ENCODE data around the gene DAPK2. TPM values are rescaled to one million over a fixed set of nuclear protein-coding genes. Genes with fewer than 3 reads are reported as not detected.

Gene DAPK2
- total RNA-seq, 1 experiment from 2014 or later, result 1.4 TPM

- H3K27me3 Mint-ChIP-seq (ENCODE audit: insufficient read depth, unreplicated experiment), result no peaks in the 10 kb centered on the region
- no TSS peak for BruUV-seq (replicated peaks)
- POLR2A ChIA-PET, result no interaction called here
Observed at GRCh38 chr15:63991706-63992105, 54.6 kb downstream of the DAPK2 start.

GRCh38 chr15:63990454-63990853 lies 55.8 kb downstream of the DAPK2 start:
- H3K27ac Mint-ChIP-seq (ENCODE audit: unreplicated experiment), result no peak overlapping the region
- H3K4me1 Mint-ChIP-seq (ENCODE audit: low read depth, unreplicated experiment), result no peaks in the 10 kb centered on the region
- no peaks in the 10 kb centered on the region for H3K9me3 Mint-ChIP-seq (ENCODE audit: unreplicated experiment)
- TF ChIP-seq, protein P1, sequence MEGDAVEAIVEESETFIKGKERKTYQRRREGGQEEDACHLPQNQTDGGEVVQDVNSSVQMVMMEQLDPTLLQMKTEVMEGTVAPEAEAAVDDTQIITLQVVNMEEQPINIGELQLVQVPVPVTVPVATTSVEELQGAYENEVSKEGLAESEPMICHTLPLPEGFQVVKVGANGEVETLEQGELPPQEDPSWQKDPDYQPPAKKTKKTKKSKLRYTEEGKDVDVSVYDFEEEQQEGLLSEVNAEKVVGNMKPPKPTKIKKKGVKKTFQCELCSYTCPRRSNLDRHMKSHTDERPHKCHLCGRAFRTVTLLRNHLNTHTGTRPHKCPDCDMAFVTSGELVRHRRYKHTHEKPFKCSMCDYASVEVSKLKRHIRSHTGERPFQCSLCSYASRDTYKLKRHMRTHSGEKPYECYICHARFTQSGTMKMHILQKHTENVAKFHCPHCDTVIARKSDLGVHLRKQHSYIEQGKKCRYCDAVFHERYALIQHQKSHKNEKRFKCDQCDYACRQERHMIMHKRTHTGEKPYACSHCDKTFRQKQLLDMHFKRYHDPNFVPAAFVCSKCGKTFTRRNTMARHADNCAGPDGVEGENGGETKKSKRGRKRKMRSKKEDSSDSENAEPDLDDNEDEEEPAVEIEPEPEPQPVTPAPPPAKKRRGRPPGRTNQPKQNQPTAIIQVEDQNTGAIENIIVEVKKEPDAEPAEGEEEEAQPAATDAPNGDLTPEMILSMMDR (IDR thresholded peaks at IDR 0.05; ENCODE audit: insufficient read depth in 1 of 2, low read depth in 1 of 2, low read length in 1 of 2, severe bottlenecking in 1 of 2, unreplicated experiment in 1 of 2), result no peak
- Histone ChIP-seq H3K9me3 (no peaks in the 10 kb centered on the region), H3K4me3 (ENCODE audit: low read depth, low read length) (no peak overlapping the region), H3K36me3 (ENCODE audit: control insufficient read depth, insufficient read depth, low read length) (no peaks in the 10 kb centered on the region), H3K4me1 (no peaks in the 10 kb centered on the region), H3K27me3 (replicated peaks; ENCODE audit: control insufficient read depth, insufficient read depth, low read length) (no peaks in the 10 kb centered on the region)
- H3K36me3 Mint-ChIP-seq (ENCODE audit: insufficient read depth, unreplicated experiment), result no peaks in the 10 kb centered on the region
- H3K27me3 Mint-ChIP-seq (ENCODE audit: insufficient read depth, unreplicated experiment), result no peaks in the 10 kb centered on the region
- DNase-seq, result no peak
- CTCF ChIA-PET, result no interaction called here
- H3K4me3 Mint-ChIP-seq (ENCODE audit: unreplicated experiment), result no peak overlapping the region
- POLR2A ChIA-PET, result no interaction called here
- no TSS peak for BruUV-seq (replicated peaks)
- intact Hi-C loops (cut with micrococcal nuclease; ENCODE audit: unreplicated experiment), result no loop called here

More at GRCh38 chr15:63991706-63992105, 54.6 kb downstream of the DAPK2 start:
- Mint-ChIP-seq H3K36me3 (ENCODE audit: insufficient read depth, unreplicated experiment) (no peaks in the 10 kb centered on the region), H3K4me1 (ENCODE audit: low read depth, unreplicated experiment) (no peaks in the 10 kb centered on the region), H3K9me3 (ENCODE audit: unreplicated experiment) (no peaks in the 10 kb centered on the region), H3K27ac (ENCODE audit: unreplicated experiment) (no peak overlapping the region), H3K4me3 (ENCODE audit: unreplicated experiment) (no peak overlapping the region)
- DNase-seq, result no peak
- Histone ChIP-seq H3K27me3 (replicated peaks; ENCODE audit: control insufficient read depth, insufficient read depth, low read length) (no peaks in the 10 kb centered on the region), H3K36me3 (ENCODE audit: control insufficient read depth, insufficient read depth, low read length) (no peaks in the 10 kb centered on the region), H3K4me3 (ENCODE audit: low read depth, low read length) (no peak overlapping the region), H3K9me3 (no peaks in the 10 kb centered on the region), H3K4me1 (no peaks in the 10 kb centered on the region)
- TF ChIP-seq, protein P1 (IDR thresholded peaks at IDR 0.05; ENCODE audit: insufficient read depth in 1 of 2, low read depth in 1 of 2, low read length in 1 of 2, severe bottlenecking in 1 of 2, unreplicated experiment in 1 of 2), result no peak
- intact Hi-C loops (cut with micrococcal nuclease; ENCODE audit: unreplicated experiment), result no loop called here
- CTCF ChIA-PET, result no interaction called here

GRCh38 chr15:63987796-63988378 lies 58.4 kb downstream of the DAPK2 start:
- intact Hi-C loops (cut with micrococcal nuclease; ENCODE audit: unreplicated experiment), result no loop called here
- TF ChIP-seq, protein P1 (IDR thresholded peaks at IDR 0.05; ENCODE audit: insufficient read depth in 1 of 2, low read depth in 1 of 2, low read length in 1 of 2, severe bottlenecking in 1 of 2, unreplicated experiment in 1 of 2), result no peak
- no peaks in the 10 kb centered on the region for H3K4me1 Mint-ChIP-seq (ENCODE audit: low read depth, unreplicated experiment)
- H3K27me3 Mint-ChIP-seq (ENCODE audit: insufficient read depth, unreplicated experiment), result no peaks in the 10 kb centered on the region
- DNase-seq, result no peak
- no peak overlapping the region for H3K4me3 ChIP-seq (ENCODE audit: low read depth, low read length)
- no peaks in the 10 kb centered on the region for H3K9me3 ChIP-seq
- CTCF ChIA-PET, result no interaction called here
- POLR2A ChIA-PET, result no interaction called here
- no peaks in the 10 kb centered on the region for H3K36me3 Mint-ChIP-seq (ENCODE audit: insufficient read depth, unreplicated experiment)
- H3K27ac Mint-ChIP-seq (ENCODE audit: unreplicated experiment), result no peak overlapping the region
- no TSS peak for BruUV-seq (replicated peaks)
- H3K4me3 Mint-ChIP-seq (ENCODE audit: unreplicated experiment), result no peak overlapping the region
- H3K36me3 ChIP-seq (ENCODE audit: control insufficient read depth, insufficient read depth, low read length), result no peaks in the 10 kb centered on the region
- no peaks in the 10 kb centered on the region for H3K4me1 ChIP-seq
- H3K27me3 ChIP-seq (replicated peaks; ENCODE audit: control insufficient read depth, insufficient read depth, low read length), result no peaks in the 10 kb centered on the region
- H3K9me3 Mint-ChIP-seq (ENCODE audit: unreplicated experiment), result no peaks in the 10 kb centered on the region
